ACC112 (cell line): ENCODE results near the gene CCNI2.

Experiments used
- H2AFZ ChIP-seq: fragments of 200-600 bp; sonication (generic); one replicate; pipeline ENCODE4 v1.6.0; 2017; ENCODE audit warnings: antibody characterized with exemption, low read length; ENCODE audit not compliant: unreplicated experiment
- H3K27ac ChIP-seq: fragments of 200-600 bp; sonication (generic); 2 replicates; pipeline ENCODE4 v1.5.1; 2014; ENCODE audit warnings: low read depth, mild to moderate bottlenecking, antibody characterized with exemption, low read length, moderate library complexity
- H3K27me3 ChIP-seq: fragments of 200-600 bp; sonication (generic); 2 replicates; pipeline ENCODE4 v1.6.1; 2014; ENCODE audit warnings: mild to moderate bottlenecking, antibody characterized with exemption, low read length, moderate library complexity, mixed read lengths; ENCODE audit not compliant: insufficient read depth
- H3K36me3 ChIP-seq: fragments of 200-600 bp; sonication (generic); 2 replicates; pipeline ENCODE4 v1.6.1; 2016; ENCODE audit warnings: mild to moderate bottlenecking, antibody characterized with exemption, low read length, moderate library complexity, mixed read lengths; ENCODE audit not compliant: insufficient read depth
- H3K4me1 ChIP-seq: fragments of 200-600 bp; sonication (generic); one replicate; pipeline ENCODE4 v1.6.1; 2016; ENCODE audit warnings: low read length, mixed read lengths; ENCODE audit not compliant: insufficient read depth, unreplicated experiment, control insufficient read depth
- H3K4me3 ChIP-seq: fragments of 200-600 bp; sonication (generic); 2 replicates; pipeline ENCODE4 v1.5.1; 2014; ENCODE audit warnings: mild to moderate bottlenecking, low read depth, low read length
- H3K79me2 ChIP-seq: fragments of 200-600 bp; sonication (generic); one replicate; pipeline ENCODE4 v1.6.0; 2016; ENCODE audit warnings: low read length; ENCODE audit not compliant: control insufficient read depth, unreplicated experiment, insufficient read depth

Gene CCNI2

DNA sequence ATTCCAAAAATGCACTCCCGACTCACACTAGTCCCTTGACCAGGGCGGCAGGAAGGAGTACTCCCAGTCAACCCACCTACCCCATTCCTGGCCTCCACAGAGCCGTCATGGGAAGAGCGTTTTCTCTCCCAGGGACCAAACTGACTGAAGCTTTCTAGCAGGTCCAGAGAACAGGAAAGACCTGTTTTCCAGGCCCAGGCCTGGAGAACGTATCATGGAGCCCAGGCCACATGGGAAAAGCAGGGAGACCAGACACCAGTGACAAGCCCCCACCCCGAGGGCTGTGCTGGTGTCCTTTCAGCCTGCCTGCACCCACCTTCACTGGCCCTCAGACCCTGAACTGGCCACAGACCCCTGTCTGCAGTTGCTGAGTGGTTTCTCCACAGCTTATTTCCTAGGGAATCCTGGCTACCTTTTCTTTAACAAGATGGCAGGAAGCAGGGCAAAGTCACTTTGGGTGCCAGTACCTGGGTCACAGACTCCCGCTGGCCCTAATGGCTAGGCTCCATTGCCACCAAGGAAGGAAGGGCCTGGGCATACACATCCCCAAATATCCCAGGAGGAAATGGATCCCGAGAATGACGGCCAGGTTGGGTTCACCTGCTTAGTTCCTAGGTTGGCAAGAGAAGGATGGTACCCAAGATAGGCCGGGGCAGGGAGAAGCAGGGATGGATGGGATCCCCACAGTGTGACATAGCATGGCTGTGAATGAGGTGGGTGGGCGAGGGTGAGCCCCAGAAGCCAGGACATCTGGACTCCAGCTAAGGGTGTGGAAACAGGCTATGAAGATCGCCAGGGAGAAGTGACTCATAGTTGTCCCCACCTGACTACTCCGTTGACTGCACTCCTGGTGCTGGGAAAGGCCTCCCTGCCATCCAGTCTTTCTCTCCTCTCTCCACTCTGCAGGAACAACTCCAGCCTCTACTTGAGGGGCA lies 12.2 kb downstream of the CCNI2 start:
- H3K4me3 ChIP-seq: no peak overlapping the region
- peaks cover 4% of the 10 kb centered on the region; the same call in 1 of the 2 replicates for H3K36me3 ChIP-seq
- no peak overlapping the region for H3K27ac ChIP-seq
- H3K4me1 ChIP-seq: no peaks in the 10 kb centered on the region
- H3K27me3 ChIP-seq: no peaks in the 10 kb centered on the region
- no peaks in the 10 kb centered on the region for H3K79me2 ChIP-seq
- H2AFZ ChIP-seq: no peak overlapping the region

GRCh38 chr5:132760049-132760420 lies 12.8 kb downstream of the CCNI2 start:
- Histone ChIP-seq H3K27me3 (no peaks in the 10 kb centered on the region), H3K4me3 (no peak overlapping the region), H3K36me3 (peaks cover 4% of the 10 kb centered on the region; the same call in 1 of the 2 replicates), H3K27ac (no peak overlapping the region), H3K79me2 (no peaks in the 10 kb centered on the region), H3K4me1 (no peaks in the 10 kb centered on the region), H2AFZ (no peak overlapping the region)

DNA sequence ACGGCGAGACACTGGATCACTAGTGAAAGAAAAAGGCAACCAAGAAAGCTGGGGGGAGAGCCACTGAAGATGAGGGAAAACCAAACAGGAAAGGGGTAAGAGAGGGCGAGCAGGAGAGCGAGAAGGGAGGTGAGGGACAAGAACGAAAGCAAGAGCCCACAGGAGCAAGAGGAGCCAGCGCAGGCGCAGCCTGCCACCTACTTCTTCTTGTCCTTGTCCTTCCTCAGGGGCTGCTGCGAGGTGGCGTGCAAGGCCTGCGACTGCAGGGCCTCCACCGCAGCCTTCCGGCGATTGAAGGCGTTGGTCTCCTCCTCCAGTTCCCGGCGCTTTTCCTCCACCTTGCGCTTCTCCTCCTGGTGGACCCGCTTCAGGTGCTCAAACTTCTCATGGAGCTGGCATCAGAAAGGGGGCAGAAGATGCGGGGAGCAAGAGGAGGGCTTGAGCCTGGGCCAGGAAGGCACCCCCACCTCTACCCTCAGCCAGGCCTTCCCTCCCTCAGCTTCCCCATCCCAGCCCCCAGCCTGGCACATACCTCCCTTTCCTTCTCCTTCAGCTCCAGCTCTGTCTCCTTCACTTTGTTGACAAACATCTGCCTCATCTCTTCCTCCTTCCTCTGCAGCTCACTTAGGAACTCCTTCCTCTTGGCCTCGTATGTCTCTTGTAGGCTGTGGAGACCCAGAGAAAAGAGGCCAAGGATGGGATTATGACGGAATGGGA lies 13.5 kb downstream of the CCNI2 start:
- Histone ChIP-seq H3K27me3 (no peaks in the 10 kb centered on the region), H2AFZ (no peak overlapping the region), H3K36me3 (peaks cover 4% of the 10 kb centered on the region; the same call in 1 of the 2 replicates), H3K79me2 (no peaks in the 10 kb centered on the region), H3K27ac (no peak overlapping the region), H3K4me1 (no peaks in the 10 kb centered on the region), H3K4me3 (no peak overlapping the region)

DNA sequence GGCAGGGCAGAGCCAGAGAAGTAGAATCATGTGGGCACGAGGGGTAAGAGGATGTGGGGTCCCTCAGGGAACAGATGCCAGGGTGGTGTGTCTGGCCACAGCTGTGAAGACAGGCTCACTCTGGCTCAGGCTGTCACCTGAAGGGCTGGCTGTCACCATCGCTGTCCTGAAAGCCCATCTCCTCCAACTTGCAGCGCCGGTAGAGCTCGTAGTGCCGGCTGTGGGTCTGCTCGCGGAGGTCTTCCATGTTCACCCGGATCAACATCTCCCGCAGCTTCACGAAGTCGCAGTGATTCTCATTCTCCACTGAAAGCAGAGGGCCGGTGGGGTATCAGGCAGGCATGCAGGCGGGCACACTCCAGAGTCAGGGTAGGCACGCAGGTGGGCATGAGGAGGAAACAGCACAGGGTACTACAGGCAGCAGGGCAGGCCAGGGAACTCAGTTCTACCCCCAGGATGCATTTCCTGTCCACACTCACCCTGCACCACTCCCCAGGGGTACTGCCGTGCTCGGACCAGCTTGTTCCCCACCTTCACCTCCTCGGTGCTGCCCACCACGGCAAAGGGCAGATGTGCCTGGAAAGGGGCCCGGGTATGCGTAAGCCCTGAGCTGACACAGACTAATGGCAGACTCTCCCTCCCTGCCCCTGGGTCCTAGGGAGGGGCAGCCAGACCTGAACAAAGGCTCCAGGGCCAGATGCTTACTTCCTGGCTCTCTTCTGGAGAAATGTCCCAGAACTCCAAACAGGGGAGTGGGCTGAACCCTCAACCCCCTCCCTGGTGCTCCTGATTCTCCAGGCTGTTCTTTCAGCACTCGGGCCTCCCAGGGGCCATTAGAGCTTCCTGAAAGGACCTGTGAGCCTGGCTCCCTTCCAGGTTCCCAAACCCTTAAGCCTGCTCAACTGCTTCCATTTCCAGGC lies 14.4 kb downstream of the CCNI2 start:
- H3K79me2 ChIP-seq: no peaks in the 10 kb centered on the region
- no peak overlapping the region for H3K4me3 ChIP-seq
- H3K27ac ChIP-seq: no peak overlapping the region
- H3K4me1 ChIP-seq: no peaks in the 10 kb centered on the region
- no peaks in the 10 kb centered on the region for H3K27me3 ChIP-seq
- no peak overlapping the region for H2AFZ ChIP-seq
- H3K36me3 ChIP-seq: peaks cover 4% of the 10 kb centered on the region; the same call in 1 of the 2 replicates

GRCh38 chr5:132762246-132763000 lies 15.2 kb downstream of the CCNI2 start:
- Histone ChIP-seq H3K79me2 (no peaks in the 10 kb centered on the region), H3K27ac (no peak overlapping the region), H3K36me3 (peaks cover 4% of the 10 kb centered on the region; the same call in 1 of the 2 replicates), H3K4me3 (no peak overlapping the region), H3K4me1 (peaks cover 4% of the 10 kb centered on the region), H3K27me3 (no peaks in the 10 kb centered on the region), H2AFZ (no peak overlapping the region)

DNA sequence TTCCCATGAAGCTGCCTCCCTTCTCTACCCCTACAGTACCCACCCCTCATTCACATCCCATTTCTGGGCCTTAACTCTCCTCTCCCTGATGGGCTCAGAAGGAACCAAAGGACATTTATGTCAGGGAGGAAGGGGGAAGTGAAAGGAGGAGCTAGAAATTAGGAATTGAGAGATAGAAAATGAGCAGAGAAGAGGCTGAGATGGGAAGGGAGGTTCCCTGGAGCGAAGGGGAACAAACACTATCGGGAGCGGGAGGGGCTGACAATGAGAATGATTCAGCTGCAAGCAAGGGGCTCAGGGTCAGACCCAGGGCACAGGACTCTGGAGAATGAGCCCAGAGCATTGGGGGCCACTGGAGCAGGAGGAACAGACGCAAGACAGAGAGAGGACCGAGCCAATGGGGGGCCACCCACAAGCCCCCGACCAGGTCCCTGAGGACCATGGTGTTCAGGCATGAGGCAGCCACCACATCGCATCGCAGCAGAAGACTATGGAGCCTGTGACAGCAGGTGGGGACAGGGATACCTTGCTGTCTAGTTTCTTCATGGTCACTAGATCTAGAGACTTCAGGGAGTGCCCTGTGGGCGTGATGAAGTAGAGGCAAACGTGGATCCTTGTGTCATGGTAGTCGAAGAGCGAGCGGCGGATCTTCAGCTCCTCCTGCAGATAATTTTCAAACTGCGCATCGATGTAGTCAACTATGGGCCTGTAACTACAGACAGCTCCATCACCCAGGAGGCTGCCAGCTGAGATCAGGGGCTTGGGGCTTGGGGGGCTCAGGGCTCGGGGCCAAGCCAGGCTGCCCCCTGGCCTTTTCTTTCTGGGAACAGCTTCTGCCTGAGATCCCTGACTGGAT lies 16.2 kb downstream of the CCNI2 start:
- Histone ChIP-seq H3K4me1 (peaks cover 13% of the 10 kb centered on the region), H3K4me3 (no peak overlapping the region), H3K36me3 (peaks cover 4% of the 10 kb centered on the region; the same call in 1 of the 2 replicates), H3K79me2 (peaks cover 5% of the 10 kb centered on the region), H3K27ac (no peak overlapping the region), H3K27me3 (no peaks in the 10 kb centered on the region), H2AFZ (no peak overlapping the region)

- Histone ChIP-seq H3K27ac (no peak overlapping the region), H3K4me3 (no peak overlapping the region), H3K27me3 (no peaks in the 10 kb centered on the region), H2AFZ (no peak overlapping the region), H3K4me1 (peaks cover 16% of the 10 kb centered on the region), H3K36me3 (no peaks in the 10 kb centered on the region), H3K79me2 (peaks cover 8% of the 10 kb centered on the region)
These were observed 16.8 kb downstream of the CCNI2 start for GRCh38 chr5:132764051-132764450.

- Histone ChIP-seq H3K27me3 (no peaks in the 10 kb centered on the region), H2AFZ (no peak overlapping the region), H3K27ac (no peak overlapping the region), H3K4me3 (no peak overlapping the region), H3K4me1 (peaks cover 16% of the 10 kb centered on the region), H3K79me2 (peaks cover 15% of the 10 kb centered on the region), H3K36me3 (no peaks in the 10 kb centered on the region)
These were observed 17.5 kb downstream of the CCNI2 start for GRCh38 chr5:132764671-132765238.
